ENCODE data around the gene OSBPL5.

DNA sequence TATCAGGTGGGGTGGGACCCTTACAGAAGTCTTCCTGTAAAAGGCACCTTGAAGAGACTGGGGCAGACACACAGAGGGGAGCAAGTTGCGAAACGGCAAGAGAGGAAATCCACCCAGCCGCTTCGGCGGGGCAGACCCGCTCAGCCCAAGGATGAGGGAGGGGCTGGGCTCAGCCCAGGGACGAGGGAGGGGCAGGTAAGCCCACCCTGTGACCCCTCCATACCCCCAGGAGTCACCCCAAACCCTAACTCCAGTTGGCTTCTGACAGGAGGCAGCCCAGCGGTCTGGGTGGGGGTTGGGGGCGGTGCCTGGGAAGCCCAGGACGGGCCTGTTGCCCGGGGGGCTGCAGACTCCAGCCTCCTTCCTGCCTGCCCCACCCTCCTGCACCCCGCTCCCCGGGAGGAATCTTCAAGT is 965 bp downstream of the OSBPL5 start:
- TF ChIP-seq, protein P1, sequence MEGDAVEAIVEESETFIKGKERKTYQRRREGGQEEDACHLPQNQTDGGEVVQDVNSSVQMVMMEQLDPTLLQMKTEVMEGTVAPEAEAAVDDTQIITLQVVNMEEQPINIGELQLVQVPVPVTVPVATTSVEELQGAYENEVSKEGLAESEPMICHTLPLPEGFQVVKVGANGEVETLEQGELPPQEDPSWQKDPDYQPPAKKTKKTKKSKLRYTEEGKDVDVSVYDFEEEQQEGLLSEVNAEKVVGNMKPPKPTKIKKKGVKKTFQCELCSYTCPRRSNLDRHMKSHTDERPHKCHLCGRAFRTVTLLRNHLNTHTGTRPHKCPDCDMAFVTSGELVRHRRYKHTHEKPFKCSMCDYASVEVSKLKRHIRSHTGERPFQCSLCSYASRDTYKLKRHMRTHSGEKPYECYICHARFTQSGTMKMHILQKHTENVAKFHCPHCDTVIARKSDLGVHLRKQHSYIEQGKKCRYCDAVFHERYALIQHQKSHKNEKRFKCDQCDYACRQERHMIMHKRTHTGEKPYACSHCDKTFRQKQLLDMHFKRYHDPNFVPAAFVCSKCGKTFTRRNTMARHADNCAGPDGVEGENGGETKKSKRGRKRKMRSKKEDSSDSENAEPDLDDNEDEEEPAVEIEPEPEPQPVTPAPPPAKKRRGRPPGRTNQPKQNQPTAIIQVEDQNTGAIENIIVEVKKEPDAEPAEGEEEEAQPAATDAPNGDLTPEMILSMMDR (conservative IDR thresholded peaks at IDR 0.05; ENCODE audit: low read depth, low read length) = no peak
- no peak for TF ChIP-seq EZH2 (IDR thresholded peaks at IDR 0.05; ENCODE audit: low read length, unreplicated experiment)
- TF ChIP-seq EZH2phosphoT487 (IDR thresholded peaks at IDR 0.05; ENCODE audit: borderline replicate concordance, low read length) = no peak
